Measurements from ENCODE around the gene ANKRD53.

- TF ChIP-seq CTCF (IDR thresholded peaks at IDR 0.05) (no peak), TEAD4 (IDR thresholded peaks at IDR 0.05; ENCODE audit: borderline replicate concordance, insufficient read depth) (no peak), ZBTB33 (IDR thresholded peaks at IDR 0.05; ENCODE audit: borderline replicate concordance, low read depth) (no peak), RAD21 (IDR thresholded peaks at IDR 0.05; ENCODE audit: low read length) (no peak), EZH2phosphoT487 (IDR thresholded peaks at IDR 0.05; ENCODE audit: borderline replicate concordance, low read depth) (no peak), USF1 (IDR thresholded peaks at IDR 0.05; ENCODE audit: borderline replicate concordance, low read depth) (no peak), FOXM1 (IDR thresholded peaks at IDR 0.05; ENCODE audit: low read depth) (no peak), GATA2 (CRISPR knock-in tag; IDR thresholded peaks at IDR 0.05) (no peak), POLR2AphosphoS5 (IDR thresholded peaks at IDR 0.05; ENCODE audit: low read depth, low read length) (no peak), SMC3 (IDR thresholded peaks at IDR 0.05; ENCODE audit: low read depth, low read length) (no peak), EP300 (IDR thresholded peaks at IDR 0.05; ENCODE audit: borderline replicate concordance in 1 of 2, low read depth in 1 of 2, low read length in 1 of 2) (no peak), REST (IDR thresholded peaks at IDR 0.05; ENCODE audit: low read depth, low read length) (no peak)
Measured at GRCh38 chr2:70988726-70989648, 10.6 kb downstream of the ANKRD53 start.
